ENCODE measurements around the gene DDAH1. TPM values are rescaled to one million over a fixed set of nuclear protein-coding genes. Genes with fewer than 3 reads are reported as not detected.

Gene DDAH1
- total and polyA plus RNA-seq, 2 donors: 12.3 to 32.9 TPM

DNA sequence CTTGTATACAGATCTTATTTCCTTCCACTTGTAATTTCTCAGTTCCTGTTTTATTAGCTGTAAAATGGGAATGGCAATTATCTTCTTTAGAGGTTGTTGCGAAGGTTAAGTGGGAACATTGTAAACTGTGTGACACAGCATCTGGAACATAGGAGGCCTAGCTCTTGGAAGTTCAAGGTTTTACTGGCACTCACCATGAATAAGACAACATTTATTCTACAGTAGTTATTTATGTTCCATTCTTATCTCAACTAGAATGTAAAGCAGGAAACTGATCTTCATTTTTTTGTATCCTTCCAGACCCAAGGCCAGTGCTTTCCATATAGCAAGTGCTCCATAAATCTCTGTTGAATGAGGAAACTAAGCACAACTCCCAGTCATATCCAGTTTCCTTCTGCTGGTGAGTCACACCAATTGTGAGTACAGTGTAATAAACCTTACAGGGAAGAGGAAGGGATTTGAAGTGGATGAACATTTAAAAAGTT, 189.9 kb downstream of the DDAH1 start:
- no peaks in the 10 kb centered on the region for H3K4me1 ChIP-seq (ENCODE audit: insufficient read depth)
- H3K27ac ChIP-seq (ENCODE audit: low read depth): no peak overlapping the region

DNA sequence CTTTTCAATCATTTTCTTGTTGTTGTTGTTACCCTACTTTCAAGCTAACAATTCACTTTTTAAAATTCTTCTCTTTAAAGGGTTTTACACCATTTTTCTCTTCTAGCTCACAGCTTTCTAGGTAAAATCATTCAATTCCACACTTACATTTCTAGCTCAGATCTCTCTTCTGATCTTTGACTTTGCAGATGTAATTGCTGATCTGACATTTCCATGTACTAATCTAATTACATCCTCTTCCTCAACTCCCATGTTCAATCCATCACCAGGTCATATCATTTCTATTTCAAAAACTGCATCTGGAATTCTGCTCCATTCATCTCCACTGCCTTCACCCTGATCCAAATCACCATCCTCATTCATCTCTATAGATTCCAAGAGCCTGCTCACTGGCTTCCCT, 191.6 kb downstream of the DDAH1 start:
- Histone ChIP-seq H3K36me3 (ENCODE audit: insufficient read depth) (no peaks in the 10 kb centered on the region), H3K27ac (ENCODE audit: low read depth) (no peak overlapping the region), H3K4me3 (ENCODE audit: low read depth, low read length) (no peak overlapping the region), H3K4me1 (ENCODE audit: insufficient read depth) (no peaks in the 10 kb centered on the region)
- DNase-seq (ENCODE audit: extremely low spot score): no peak

More for the DNA sequence above, 189.9 kb downstream of the DDAH1 start:
- H3K4me3 ChIP-seq (ENCODE audit: low read depth, low read length): peak overlapping the region; percentile 59
- H3K36me3 ChIP-seq (ENCODE audit: insufficient read depth): no peaks in the 10 kb centered on the region
- DNase-seq (ENCODE audit: extremely low spot score): no peak
- WGBS: 57% methylated on average over 1 of the region's 1 CpG

- H3K36me3 ChIP-seq (ENCODE audit: insufficient read depth): peaks cover 3% of the 10 kb centered on the region
- 91% methylated on average over 5 of the region's 5 CpGs for WGBS
Measured at GRCh38 chr1:85268801-85269585, 196.0 kb downstream of the DDAH1 start.

More at GRCh38 chr1:85268801-85269585, 196.0 kb downstream of the DDAH1 start:
- H3K4me3 ChIP-seq (ENCODE audit: low read depth, low read length): no peak overlapping the region
- no peak for DNase-seq (ENCODE audit: extremely low spot score)
- H3K27ac ChIP-seq (ENCODE audit: low read depth): no peak overlapping the region
- H3K4me1 ChIP-seq (ENCODE audit: insufficient read depth): no peaks in the 10 kb centered on the region

Small RNAs within 50 kb of the gene (small RNA-seq; reads per million reads assigned to genes)
- not detected for gene RF00019

Other genes with a start within 250 kb of the DDAH1 start
- 21.5 TPM for gene C1orf52, start 205.5 kb downstream of the DDAH1 start, total RNA-seq
- gene C1orf52, start 205.5 kb downstream of the DDAH1 start, polyA plus RNA-seq: 27.8 TPM
- gene BCL10, start 188.5 kb downstream of the DDAH1 start, total RNA-seq: 36.6 TPM
- gene BCL10, start 188.5 kb downstream of the DDAH1 start, polyA plus RNA-seq: 9.6 TPM
- 32.4 TPM for gene CCN1, start 115.6 kb upstream of the DDAH1 start, total RNA-seq
- 809 TPM for gene CCN1, start 115.6 kb upstream of the DDAH1 start, polyA plus RNA-seq
- 30.3 TPM for gene ZNHIT6, start 243.3 kb upstream of the DDAH1 start, total RNA-seq
- gene ZNHIT6, start 243.3 kb upstream of the DDAH1 start, polyA plus RNA-seq: 15.1 TPM

Measured in urinary bladder (tissue), 4 donors.